H1 (cell line): ENCODE measurements around the gene NSDHL. TPM values are rescaled to one million over a fixed set of nuclear protein-coding genes. Genes with fewer than 3 reads are reported as not detected.

Experiments
- CTCF ChIA-PET: fragments of 300-600 bp; sonication (Branson Sonifier 250); formaldehyde crosslinking; loops from one replicate; lab custom pipeline; 2021; ENCODE audit not compliant: partially characterized antibody; lab: Charles Lee
- POLR2A ChIA-PET: fragments of 300-600 bp; sonication (Branson Sonifier 250); formaldehyde crosslinking; loops from one replicate; lab custom pipeline; 2021; ENCODE audit warnings: inconsistent platforms; ENCODE audit not compliant: partially characterized antibody; lab: Charles Lee
- DNase-seq, 2 experiments: peaks; one replicate each; pipeline versions ENCODE4 v3.0.0 to v3.0.0-alpha.2; 2010 to 2022; ENCODE audit warnings: low spot score in 2 of 2, low read depth in 1 of 2, mixed read lengths in 1 of 2
- FAIRE-seq: peaks from 2 replicates; lab custom pipeline; 2011; peaks lifted over from hg19 to GRCh38; lab: Jason Lieb, UNC
- H2AFZ ChIP-seq: 2 replicates; pipeline ENCODE4 v1.8.1; 2012; ENCODE audit warnings: low read length, inconsistent platforms
- H2AK5ac ChIP-seq: 2 replicates; pipeline ENCODE4 v1.6.1; 2013; ENCODE audit warnings: low read depth, low read length
- H2BK120ac ChIP-seq: replicated peaks from 2 replicates; pipeline ENCODE3; 2013; ENCODE audit warnings: low read depth, low read length, inconsistent platforms
- H2BK12ac ChIP-seq: 2 replicates; pipeline ENCODE4 v1.6.1; 2013; ENCODE audit warnings: low read depth, low read length
- H2BK15ac ChIP-seq: 2 replicates; pipeline ENCODE4 v1.6.1; 2013; ENCODE audit warnings: low read length
- H2BK20ac ChIP-seq: 2 replicates; pipeline ENCODE4 v1.6.1; 2013; ENCODE audit warnings: low read length
- H2BK5ac ChIP-seq: 2 replicates; pipeline ENCODE4 v1.6.1; 2013; ENCODE audit warnings: low read depth, low read length
- H3K14ac ChIP-seq: 2 replicates; pipeline ENCODE4 v1.6.1; 2013; ENCODE audit warnings: inconsistent platforms; ENCODE audit not compliant: insufficient read length
- H3K18ac ChIP-seq: 2 replicates; pipeline ENCODE4 v1.6.1; 2013; ENCODE audit warnings: low read length; ENCODE audit errors: extremely low read depth
- H3K23ac ChIP-seq: 2 replicates; pipeline ENCODE4 v1.6.1; 2013; ENCODE audit warnings: inconsistent platforms; ENCODE audit not compliant: insufficient read length
- H3K23me2 ChIP-seq: 2 replicates; pipeline ENCODE4 v1.6.1; 2013; ENCODE audit warnings: low read depth, low read length
- H3K27ac ChIP-seq: 2 replicates; pipeline ENCODE4 v1.6.1; 2011; ENCODE audit warnings: low read depth, low read length, inconsistent platforms
- H3K27me3 ChIP-seq, 4 experiments: replicated peaks in 1 of 4; 1 replicate in 1 of 4; 2 replicates in 3 of 4; pipeline versions ENCODE4 v1.6.1 to v1.8.1; 2011 to 2013; ENCODE audit warnings: low read length in 3 of 4, mild to moderate bottlenecking in 3 of 4, inconsistent platforms in 2 of 4, mixed read lengths in 2 of 4, moderate library complexity in 1 of 4; ENCODE audit not compliant: control insufficient read depth in 3 of 4, insufficient read depth in 3 of 4; ENCODE audit errors: extremely low read depth in 1 of 4
- H3K36me3 ChIP-seq, 4 experiments: 2 replicates each; pipeline versions ENCODE4 v1.6.1 to v1.8.1; 2011 to 2013; ENCODE audit warnings: mild to moderate bottlenecking in 4 of 4, low read length in 3 of 4, moderate library complexity in 2 of 4, control low read depth in 1 of 4, inconsistent platforms in 1 of 4; ENCODE audit not compliant: insufficient read depth in 4 of 4, control insufficient read depth in 2 of 4
- H3K4ac ChIP-seq: replicated peaks from 2 replicates; pipeline ENCODE3; 2013; ENCODE audit warnings: low read length, low read depth, mixed read lengths, inconsistent platforms; ENCODE audit not compliant: insufficient read length
- H3K4me1 ChIP-seq, 4 experiments: replicated peaks in 1 of 4; 1 replicate in 1 of 4; 2 replicates in 3 of 4; pipeline versions ENCODE4 v1.6.1 to v1.8.1; 2011 to 2013; ENCODE audit warnings: low read length in 3 of 4, inconsistent platforms in 2 of 4, mixed read lengths in 1 of 4; ENCODE audit not compliant: insufficient read depth in 4 of 4, control insufficient read depth in 3 of 4
- H3K4me2 ChIP-seq, 2 experiments: 2 replicates each; pipeline versions ENCODE4 v1.6.1 to v1.8.1; 2011 to 2013; ENCODE audit warnings: low read depth in 2 of 2, low read length in 2 of 2, control low read depth in 1 of 2, inconsistent platforms in 1 of 2, mild to moderate bottlenecking in 1 of 2; ENCODE audit not compliant: insufficient read depth in 1 of 2
- H3K4me3 ChIP-seq, 4 experiments: fragments of 200-600, 300-600 bp in 1 of 4; sonication (generic), shearing (Covaris generic), sonication (Bioruptor Twin) in 1 of 4; 2 replicates each; pipeline versions ENCODE4 v1.5.1 to v1.8.1; 2011 to 2016; ENCODE audit warnings: low read length in 4 of 4, low read depth in 3 of 4, control low read depth in 2 of 4, inconsistent platforms in 2 of 4, mild to moderate bottlenecking in 2 of 4, mixed read lengths in 1 of 4, moderate library complexity in 1 of 4; ENCODE audit not compliant: insufficient read depth in 2 of 4; ENCODE audit errors: extremely low read depth in 1 of 4
- H3K56ac ChIP-seq: replicated peaks from 2 replicates; pipeline ENCODE3; 2013; ENCODE audit warnings: low read depth, mild to moderate bottlenecking, mixed read lengths, low read length, inconsistent platforms; ENCODE audit not compliant: insufficient read length
- H3K79me1 ChIP-seq: 2 replicates; pipeline ENCODE4 v1.6.1; 2013; ENCODE audit warnings: low read depth, low read length, control low read depth
- H3K79me2 ChIP-seq, 2 experiments: 2 replicates each; pipeline versions ENCODE4 v1.6.1 to v1.8.1; 2012 to 2013; ENCODE audit warnings: low read length in 2 of 2, mild to moderate bottlenecking in 2 of 2, inconsistent platforms in 1 of 2; ENCODE audit not compliant: insufficient read depth in 2 of 2, control insufficient read depth in 1 of 2
- H3K9ac ChIP-seq, 4 experiments: replicated peaks in 1 of 4; 1 replicate in 1 of 4; 2 replicates in 3 of 4; pipeline versions ENCODE4 v1.6.1 to v1.8.1; 2011 to 2013; ENCODE audit warnings: low read depth in 3 of 4, low read length in 3 of 4, control low read depth in 2 of 4, mild to moderate bottlenecking in 2 of 4, moderate library complexity in 2 of 4, inconsistent platforms in 1 of 4; ENCODE audit errors: extremely low read depth in 1 of 4
- H3K9me3 ChIP-seq, 2 experiments: 2 replicates each; pipeline versions ENCODE4 v1.6.1 to v1.8.1; 2012 to 2013; ENCODE audit warnings: mild to moderate bottlenecking in 2 of 2, moderate library complexity in 2 of 2, control low read depth in 1 of 2, inconsistent platforms in 1 of 2, low read depth in 1 of 2, low read length in 1 of 2, mixed read lengths in 1 of 2; ENCODE audit not compliant: insufficient read depth in 2 of 2
- H4K20me1 ChIP-seq, 2 experiments: replicated peaks in 1 of 2; 2 replicates each; pipeline versions ENCODE3 to v1.8.1; 2011 to 2013; ENCODE audit warnings: inconsistent platforms in 2 of 2, low read length in 2 of 2, mild to moderate bottlenecking in 1 of 2; ENCODE audit not compliant: insufficient read depth in 2 of 2, control insufficient read depth in 1 of 2
- H4K5ac ChIP-seq: 2 replicates; pipeline ENCODE4 v1.6.1; 2013; ENCODE audit warnings: low read length, low read depth, mixed read lengths, inconsistent platforms; ENCODE audit not compliant: insufficient read length
- H4K8ac ChIP-seq: 2 replicates; pipeline ENCODE4 v1.8.0; 2013; ENCODE audit warnings: mild to moderate bottlenecking, moderate library complexity, low read length, inconsistent platforms; ENCODE audit not compliant: insufficient read depth; ENCODE audit errors: extremely low read depth
- H4K91ac ChIP-seq: replicated peaks from 2 replicates; pipeline ENCODE3; 2013; ENCODE audit warnings: low read length, mixed read lengths, inconsistent platforms; ENCODE audit not compliant: insufficient read length
- CTCF ChIP-seq, 3 experiments: IDR thresholded peaks; 1 replicate in 2 of 3; 2 replicates in 1 of 3; pipeline versions ENCODE4 v1.5.1 to v1.6.1; 2011; ENCODE audit warnings: low read length in 3 of 3, mild to moderate bottlenecking in 3 of 3, inconsistent platforms in 2 of 3, low read depth in 1 of 3, moderate library complexity in 1 of 3; ENCODE audit not compliant: insufficient read depth in 1 of 3; ENCODE audit errors: control extremely low read depth in 1 of 3
- JUND ChIP-seq: IDR thresholded peaks from 2 replicates; pipeline ENCODE4 v1.6.1; 2011; ENCODE audit warnings: mild to moderate bottlenecking, improper control_type of control experiment, low read length
- NRF1 ChIP-seq: IDR thresholded peaks from 2 replicates; pipeline ENCODE4 v1.6.1; 2011; ENCODE audit warnings: mild to moderate bottlenecking, low read depth, low read length, improper control_type of control experiment
- RAD21 ChIP-seq, 2 experiments: IDR thresholded peaks in 1 of 2; conservative IDR thresholded peaks in 1 of 2; 2 replicates each; pipeline ENCODE4 v1.6.1; 2011; ENCODE audit warnings: low read depth in 2 of 2, low read length in 2 of 2, improper control_type of control experiment in 1 of 2, inconsistent platforms in 1 of 2, mild to moderate bottlenecking in 1 of 2, moderate library complexity in 1 of 2
- WGBS, 2 experiments: shearing (Covaris generic) in 1 of 2; methylation state at CpG; one replicate each; pipeline versions ENCODE4 v1.1.6 to v1.1.7; 2013 to 2015; ENCODE audit warnings: low lambda C conversion rate in 2 of 2, mixed read lengths in 2 of 2, inconsistent platforms in 1 of 2, low coverage in 1 of 2, missing lambda C conversion rate in 1 of 2; ENCODE audit not compliant: insufficient replicate concordance in 2 of 2, insufficient coverage in 1 of 2, insufficient read length in 1 of 2; ENCODE audit errors: extremely low coverage in 1 of 2, missing lambda C conversion rate in 1 of 2; 5-methylcytosine and 5-hydroxymethylcytosine counted together
- polyA plus RNA-seq, 7 experiments: library from polyadenylated mRNA; depleted of rRNA in 3 of 7; stranded (reverse) in 5 of 7; unstranded in 2 of 7; fragments of >200 nt in 5 of 7; fragments of 200-250 nt in 2 of 7; gene quantifications; 1 replicate in 5 of 7; 2 replicates in 1 of 7; 4 replicates in 1 of 7; pipeline versions ENCODE4 v1.2.1 to v1.2.3, GENCODE V29; 2011 to 2013; ENCODE audit warnings: missing spikeins in 2 of 7, mixed read lengths in 2 of 7
- total RNA-seq: library from RNA; stranded (reverse); fragmentation: NEBNext Ultra II Directional; extraction: Animal tissue kit (Norgen Biotek cat#: 25700); gene quantifications from 2 replicates; pipeline ENCODE4 v1.2.1, GENCODE V29; 2021

Gene NSDHL
- total and polyA plus RNA-seq, 2 of the 8 experiments (the other 6 are each of a cell fraction or from before 2014, with no cell fraction given): 31.5 to 34.6 TPM

- H3K79me1 ChIP-seq: no peaks in the 10 kb centered on the region
- H3K4me3 ChIP-seq: no peak overlapping the region
- FAIRE-seq (peak; percentile 79), DNase-seq (peak in 1 of 2 experiments; percentile 65)
- no peak overlapping the region for H4K8ac ChIP-seq
- peaks cover 0 to 2% of the 10 kb centered on the region in 2 experiments for H4K20me1 ChIP-seq
- H2BK12ac ChIP-seq: no peak overlapping the region
- no peaks in the 10 kb centered on the region for H3K79me2 ChIP-seq
- H3K9ac ChIP-seq: no peak overlapping the region
- no peak overlapping the region for H2BK20ac ChIP-seq
- no peak overlapping the region for H3K14ac ChIP-seq
- no peak overlapping the region; the same call in 1 of the 2 replicates for H3K18ac ChIP-seq
- H3K36me3 ChIP-seq: no peaks in the 10 kb centered on the region
- no peak overlapping the region for H3K4me2 ChIP-seq
- H3K9me3 ChIP-seq: no peaks in the 10 kb centered on the region
- H2AFZ ChIP-seq: no peak overlapping the region
- peaks cover 0 to 3% (median 2%) of the 10 kb centered on the region in 4 experiments; a peak in 5 of 7 replicates for H3K4me1 ChIP-seq
- H3K27me3 ChIP-seq: no peaks in the 10 kb centered on the region
- no peak overlapping the region for H4K5ac ChIP-seq
- no peak overlapping the region for H2BK120ac ChIP-seq
- H4K91ac ChIP-seq: no peak overlapping the region
- H2BK5ac ChIP-seq: no peak overlapping the region
- no peak overlapping the region for H2BK15ac ChIP-seq
- POLR2A ChIA-PET: interaction anchor here (1.3 to 1.5 kb wide), 2 partner anchors 10 to 42 kb away, joined by 3 to 6 read pairs; no protein-coding TSS in a partner anchor
- no peak overlapping the region for H3K27ac ChIP-seq
- no peak overlapping the region for H3K4ac ChIP-seq
- no peak overlapping the region for H3K23ac ChIP-seq
- peaks cover 3% of the 10 kb centered on the region; the same call in 1 of the 2 replicates for H3K23me2 ChIP-seq
- CTCF ChIA-PET: interaction anchor here (0.7 to 7.5 kb wide), 16 partner anchors 10 to 255 kb away, joined by 3 to 94 read pairs (median 4); partner anchors contain the start of genes CETN2, NSDHL and ZNF185
- 23% methylated on average over 10 of the region's 13 CpGs; no CpG with 5 or more reads in 1 of the 2 experiments for WGBS, 2 experiments
- TF ChIP-seq NRF1 (no peak), JUND (0 out of 2 replicates have a peak, but pooled peaks have one; percentile 12), RAD21 (IDR thresholded peaks at IDR 0.05 in 1 of 2, conservative IDR thresholded peaks at IDR 0.05 in 1 of 2; ENCODE audit: low read depth in 2 of 2, low read length in 2 of 2) (peak; percentile 49 to 69), CTCF (IDR thresholded peaks at IDR 0.05; ENCODE audit: control extremely low read depth in 1 of 3, insufficient read depth in 1 of 3, low read depth in 1 of 3, low read length in 3 of 3) (peak in 2 of 3 experiments; percentile 72 to 82; a peak in 3 of 4 replicates)
- H2AK5ac ChIP-seq: no peak overlapping the region
- H3K56ac ChIP-seq: no peak overlapping the region
Measured at GRCh38 chrX:152915541-152916241, 84.8 kb downstream of the NSDHL start.
